GM18861 (cell line): Measurements from ENCODE around the gene TET2.

Experiments used
- ATAC-seq: cut with Tn5 transposase; IDR thresholded peaks from one replicate; pipeline ENCODE4 v1.9.1; 2021; ENCODE audit not compliant: unreplicated experiment

TET2 gene

DNA sequence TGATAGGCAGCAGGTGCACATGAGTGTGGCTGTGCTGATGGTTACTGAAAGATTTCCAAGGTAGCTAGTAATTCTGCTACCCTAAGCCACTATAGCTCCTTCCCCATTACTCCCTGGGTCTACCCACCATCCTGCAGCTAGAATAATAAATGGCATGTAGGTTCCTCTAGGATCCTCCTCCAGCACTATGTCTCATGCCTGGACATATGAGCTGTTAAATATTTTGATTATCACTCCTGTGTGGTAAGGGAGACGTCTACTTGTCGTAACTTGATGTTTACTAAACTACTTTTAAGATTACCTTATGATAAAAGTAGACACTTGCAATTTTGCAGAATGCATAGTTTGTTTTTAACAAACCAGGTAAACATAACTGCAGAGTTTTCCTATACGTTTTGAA lies 35.5 kb downstream of the TET2 start:
- ATAC-seq, result no peak

DNA sequence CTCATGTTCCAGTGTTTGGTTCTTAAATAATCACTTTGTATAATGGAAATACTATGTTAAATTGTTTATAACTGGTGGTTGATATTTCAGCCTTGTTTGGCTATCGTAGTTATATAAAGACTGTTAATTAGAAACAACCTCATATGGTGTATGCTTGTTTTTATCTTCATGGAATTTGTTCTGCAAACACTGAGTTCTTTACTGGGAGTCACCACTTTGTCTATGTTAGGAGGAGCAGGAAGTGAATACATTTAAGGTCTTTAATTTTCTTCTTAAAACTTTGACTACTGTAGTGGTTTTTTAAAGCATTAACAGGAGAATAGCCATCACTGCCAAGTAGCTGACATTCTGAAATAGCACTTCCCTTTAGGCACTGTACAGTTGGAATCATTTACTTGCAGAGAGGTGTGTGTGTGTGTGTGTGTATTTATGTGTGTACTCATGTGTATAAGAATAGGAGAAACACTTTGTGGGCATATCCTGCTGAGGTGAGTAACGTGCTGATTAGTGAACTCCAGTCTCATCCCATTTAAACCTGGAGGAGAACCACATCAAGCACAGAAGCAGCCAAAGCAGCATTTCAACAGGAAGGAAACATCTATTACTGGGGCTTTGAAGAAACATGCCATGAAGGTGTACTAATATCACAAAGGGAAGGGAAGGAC lies 37.8 kb downstream of the TET2 start:
- no peak for ATAC-seq

DNA sequence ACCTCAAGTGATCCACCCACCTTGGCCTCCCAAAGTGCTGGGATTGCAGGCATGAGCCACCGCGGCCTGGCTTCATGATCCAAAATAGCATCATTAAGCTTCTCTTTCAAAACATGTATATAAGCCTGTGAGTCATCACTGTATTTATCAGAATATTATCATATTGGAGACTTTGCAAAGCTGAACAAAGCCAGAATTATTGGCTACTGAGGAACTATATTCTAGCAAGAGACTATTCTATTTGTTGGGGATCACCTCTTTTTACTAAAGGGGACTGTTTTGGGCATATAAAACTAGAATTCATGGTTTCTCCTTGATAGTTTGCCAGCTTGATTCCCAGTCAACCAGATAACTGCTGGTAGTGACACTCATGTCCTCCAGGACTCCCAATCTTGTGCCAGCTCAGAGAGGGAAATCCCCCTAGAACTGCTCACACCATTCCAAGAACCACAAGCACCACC lies 40.1 kb downstream of the TET2 start:
- no peak for ATAC-seq

DNA sequence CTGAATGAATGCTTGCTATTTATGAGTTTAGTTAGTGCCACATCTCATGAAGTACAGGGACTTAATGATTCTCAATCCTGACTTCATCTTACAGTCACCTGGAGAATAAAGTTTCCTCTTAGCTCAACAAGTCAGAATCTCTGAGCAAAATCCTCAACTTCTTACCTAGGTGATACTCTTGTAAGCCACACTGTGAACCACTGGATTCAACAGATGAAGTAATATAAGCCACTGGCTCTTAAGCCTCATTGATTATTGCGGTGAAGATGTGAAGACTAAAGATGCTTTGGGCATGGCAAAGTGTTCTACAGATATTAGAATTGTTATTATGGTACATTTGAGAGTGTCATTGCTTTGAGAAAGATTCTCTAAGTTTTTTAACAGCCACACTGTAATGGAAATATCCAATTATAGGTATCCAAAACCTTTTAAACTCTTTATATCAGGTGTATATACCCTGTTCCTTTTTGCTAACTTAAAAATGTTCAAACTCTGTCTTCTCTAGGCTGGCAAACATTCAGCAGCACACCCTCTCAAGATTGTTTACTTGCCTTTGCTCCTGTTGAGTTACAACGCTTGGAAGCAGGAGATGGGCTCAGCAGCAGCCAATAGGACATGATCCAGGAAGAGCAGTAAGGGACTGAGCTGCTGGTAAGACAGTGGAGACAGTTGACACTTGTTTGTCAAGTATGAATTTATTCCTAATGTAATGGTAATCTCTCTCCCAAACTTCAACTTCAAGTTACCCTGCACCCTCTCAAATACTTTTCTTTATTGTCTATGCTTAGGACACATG lies 43.4 kb downstream of the TET2 start:
- ATAC-seq, result no peak

DNA sequence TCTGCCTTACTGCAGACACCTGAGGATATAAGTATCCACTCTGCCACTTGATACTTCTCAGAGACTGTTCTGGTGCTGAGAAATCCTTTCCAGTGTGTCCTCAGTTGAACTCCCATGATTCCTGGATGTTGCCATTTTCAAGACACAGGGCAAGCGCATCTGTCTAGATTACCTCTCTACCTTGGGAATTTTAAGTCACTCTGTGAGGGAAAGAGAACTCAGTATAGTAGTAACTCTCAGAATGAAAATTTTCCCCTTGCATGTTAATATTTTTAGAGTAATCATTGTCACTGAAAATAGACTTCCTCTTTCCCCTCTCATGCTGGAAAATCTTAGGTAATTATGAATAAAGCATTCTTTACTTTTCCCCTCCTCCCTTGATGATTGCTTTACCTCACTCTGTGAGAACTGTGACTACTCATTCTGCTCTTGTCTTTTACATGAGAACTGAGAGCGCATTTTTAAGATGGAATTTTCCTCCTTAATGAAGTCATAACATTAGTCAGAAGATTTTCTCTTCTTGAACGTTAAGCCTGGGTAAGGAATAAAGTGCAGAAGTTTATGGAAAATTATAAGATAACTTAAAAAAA lies 45.0 kb downstream of the TET2 start:
- ATAC-seq, result peak; percentile 49

DNA sequence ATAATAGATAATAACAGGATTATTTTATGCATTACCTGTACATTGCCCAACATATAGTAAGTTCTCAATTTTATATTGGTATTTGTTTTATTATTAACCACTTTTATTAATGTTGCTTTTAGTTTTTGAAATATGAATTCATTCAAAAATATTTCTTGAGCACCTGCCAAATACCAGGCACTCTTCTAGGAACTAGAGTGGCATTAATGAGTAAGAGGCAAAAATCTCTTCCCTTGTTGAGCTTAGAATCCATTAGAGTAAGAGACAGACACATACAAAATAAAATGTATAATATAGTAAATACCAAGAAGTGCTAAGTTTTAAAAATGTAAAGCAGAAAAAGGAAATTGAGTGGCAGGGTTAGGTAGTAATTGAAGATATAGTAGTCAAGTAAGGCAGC lies 45.8 kb downstream of the TET2 start:
- no peak for ATAC-seq

DNA sequence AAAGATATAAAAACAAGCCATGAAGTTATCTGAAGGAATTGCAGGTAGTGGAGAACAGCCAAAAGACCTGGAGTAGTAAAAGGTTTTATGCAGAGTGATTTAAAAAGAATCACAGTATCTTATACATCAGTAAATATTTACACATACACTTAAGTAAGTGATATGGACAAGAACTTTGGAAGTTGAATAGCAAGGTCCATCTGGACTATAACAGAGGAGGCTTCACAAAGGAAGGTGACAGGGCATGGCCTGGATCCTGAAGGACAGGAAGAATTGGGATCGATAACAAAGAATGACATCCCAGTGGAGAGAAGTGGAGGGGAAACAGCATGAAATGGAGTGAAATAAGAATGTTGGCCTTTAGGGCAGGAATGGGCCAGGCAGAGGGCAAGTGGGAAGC lies 46.2 kb downstream of the TET2 start:
- ATAC-seq, result no peak

DNA sequence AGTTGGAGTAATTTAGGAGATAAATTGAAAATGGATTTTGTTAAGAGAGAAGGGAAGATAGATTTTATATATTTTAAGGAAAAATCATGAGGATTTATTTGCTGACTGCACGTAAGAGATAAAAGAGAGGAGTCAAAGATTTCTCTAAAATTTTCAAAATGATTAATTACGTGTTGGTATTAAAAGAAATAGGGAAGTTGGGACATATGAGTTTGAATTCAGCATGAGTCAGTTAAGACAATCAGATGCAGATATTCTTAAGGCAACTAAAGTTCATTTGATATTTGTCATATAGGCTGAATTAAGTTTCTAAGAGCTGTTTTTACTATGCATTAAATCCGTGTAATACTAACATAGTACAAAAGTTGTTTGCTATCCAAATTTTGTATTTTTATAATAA lies 46.9 kb downstream of the TET2 start:
- ATAC-seq, result no peak

DNA sequence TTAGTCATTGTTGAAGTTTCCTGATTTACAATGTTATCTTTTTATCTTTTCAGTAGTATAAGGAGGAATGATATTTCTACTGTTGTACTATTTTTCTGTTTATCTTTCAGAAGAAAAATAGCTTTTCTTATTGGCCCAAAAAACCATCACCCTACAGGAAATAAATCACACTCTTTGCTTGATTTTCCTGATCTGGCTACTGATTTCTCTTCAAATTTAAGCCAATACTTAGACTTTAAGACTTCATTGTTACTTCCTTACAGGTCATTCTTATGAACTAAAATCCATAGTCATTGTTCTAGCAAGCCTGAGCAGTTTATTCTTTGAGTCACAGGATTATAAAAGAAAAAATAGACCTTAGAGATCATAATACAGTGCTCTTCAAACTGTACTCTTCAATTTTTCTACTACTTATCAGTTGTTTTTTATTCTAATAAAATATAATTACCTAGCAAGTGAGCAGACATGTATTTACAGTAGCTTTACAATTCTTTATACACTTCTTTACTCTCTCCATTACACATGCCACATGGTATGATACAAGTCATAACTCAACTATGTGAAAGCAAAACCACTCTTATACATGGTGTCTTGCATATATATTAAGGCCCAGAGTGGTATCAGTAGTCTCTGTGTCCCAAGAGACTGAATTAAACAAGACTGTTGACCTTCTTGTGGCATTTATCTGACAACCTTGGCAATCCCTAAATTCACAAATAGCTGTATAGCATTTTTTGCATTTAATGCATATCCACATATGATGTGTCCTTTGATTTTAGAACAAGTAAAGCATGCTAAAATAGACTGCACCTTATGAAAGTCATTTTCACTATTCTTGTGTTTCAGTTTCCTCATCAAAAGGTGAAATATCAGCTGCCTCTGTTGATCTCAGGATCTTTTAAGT lies 47.9 kb downstream of the TET2 start:
- ATAC-seq, result peak; percentile 87

DNA sequence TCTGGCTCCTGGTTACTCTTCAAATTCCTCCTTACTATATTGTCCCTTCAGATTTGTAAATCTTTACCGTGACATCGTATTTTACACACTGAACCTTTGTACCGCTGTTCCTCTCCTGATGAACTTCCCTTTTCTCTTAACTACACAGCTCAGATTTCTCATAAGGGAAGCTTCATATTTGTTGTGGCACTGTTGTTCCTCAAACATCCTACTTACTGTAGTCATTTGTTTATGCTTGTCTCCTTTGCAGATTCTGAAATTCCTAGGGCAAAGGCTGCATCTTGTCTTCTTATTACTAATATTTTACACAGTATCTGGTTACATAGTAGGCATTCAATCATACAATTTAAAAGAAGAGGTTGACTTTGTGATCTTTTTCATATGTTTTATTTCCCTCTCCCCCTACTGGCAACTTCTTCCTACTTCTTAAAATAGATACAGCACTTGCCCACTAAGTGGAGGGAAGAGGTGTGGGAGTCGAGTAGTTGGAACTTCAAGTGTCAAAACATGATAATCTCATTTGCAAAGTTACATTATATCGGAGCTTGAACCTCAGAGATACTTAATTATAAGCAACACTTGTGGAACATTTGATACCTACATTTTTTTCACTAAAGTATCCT lies 50.0 kb downstream of the TET2 start:
- ATAC-seq, result peak; percentile 30

DNA sequence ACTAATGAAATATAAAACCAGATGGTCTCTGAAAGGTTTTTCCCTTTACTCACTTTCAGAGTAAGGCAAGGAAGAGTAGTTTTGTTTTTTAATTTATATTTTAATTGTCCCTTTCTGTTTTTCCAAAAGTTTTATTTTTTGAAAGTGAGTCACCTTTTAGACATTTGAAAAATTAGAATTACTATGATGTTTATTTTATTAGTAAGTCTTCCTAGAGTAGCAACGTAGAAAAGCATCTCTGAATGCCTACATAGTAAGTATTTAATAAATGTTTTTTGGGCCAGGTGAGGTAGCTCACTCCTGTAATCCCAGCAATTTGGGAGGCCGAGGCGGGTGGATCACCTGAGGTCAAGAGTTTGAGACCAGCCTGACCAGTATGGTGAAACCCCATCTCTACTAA lies 51.1 kb downstream of the TET2 start:
- ATAC-seq, result no peak

DNA sequence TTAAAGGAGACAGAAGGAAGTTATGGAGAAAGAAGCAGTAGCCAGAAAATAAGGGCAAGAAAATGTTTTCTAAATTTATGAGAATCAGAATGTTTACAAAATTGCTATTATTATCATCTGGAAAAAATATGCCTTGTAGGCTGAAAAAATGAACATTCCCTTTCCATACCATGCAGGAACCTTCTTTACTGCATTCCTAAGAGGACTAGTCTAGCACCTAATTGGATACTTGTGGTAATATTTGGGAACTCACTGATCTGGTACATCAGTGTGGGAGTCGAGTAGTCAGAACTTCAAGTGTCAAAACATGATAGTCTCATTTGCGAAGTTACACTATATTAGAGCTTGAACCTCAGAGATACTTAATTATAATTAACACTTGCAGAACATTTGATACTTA lies 51.9 kb downstream of the TET2 start:
- no peak for ATAC-seq

DNA sequence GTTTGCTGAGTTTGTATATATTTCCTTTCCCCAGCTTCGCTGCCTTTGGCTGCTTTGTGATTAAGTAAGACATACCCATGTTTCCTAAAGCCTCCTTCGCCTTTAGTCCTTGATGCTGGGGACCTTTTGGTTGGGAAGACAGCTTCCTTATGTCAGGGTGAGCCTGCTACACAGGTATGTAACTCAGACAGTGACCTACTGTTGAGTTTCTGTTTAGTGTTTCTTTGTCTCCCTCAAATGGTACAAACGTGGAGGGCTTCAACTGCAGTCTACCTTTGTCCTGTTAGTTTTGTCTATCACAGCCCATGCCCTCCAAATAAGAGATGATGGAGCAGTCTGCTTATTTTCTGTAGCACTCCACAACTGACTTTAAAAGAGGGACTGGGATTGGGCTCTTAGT lies 59.5 kb downstream of the TET2 start:
- ATAC-seq, result no peak

DNA sequence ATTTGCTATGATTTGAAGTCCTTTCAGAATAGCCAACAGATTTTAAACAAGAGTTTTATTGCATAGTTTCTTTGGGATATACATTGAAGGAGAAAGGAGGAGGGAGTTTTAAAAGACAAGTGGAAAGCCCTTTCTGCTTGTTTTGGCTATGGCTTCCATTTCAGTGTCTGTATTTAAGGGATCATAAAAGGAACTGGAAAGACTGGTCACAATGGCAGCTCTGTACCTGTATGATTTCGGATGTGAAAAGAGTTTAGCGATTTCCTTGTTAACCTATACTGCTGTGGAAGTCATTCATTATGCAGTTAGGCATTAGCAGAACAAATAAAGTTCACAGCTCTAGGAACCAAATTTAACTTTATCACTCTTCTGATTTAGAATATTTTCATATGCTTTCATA lies 60.7 kb downstream of the TET2 start:
- ATAC-seq, result no peak

DNA sequence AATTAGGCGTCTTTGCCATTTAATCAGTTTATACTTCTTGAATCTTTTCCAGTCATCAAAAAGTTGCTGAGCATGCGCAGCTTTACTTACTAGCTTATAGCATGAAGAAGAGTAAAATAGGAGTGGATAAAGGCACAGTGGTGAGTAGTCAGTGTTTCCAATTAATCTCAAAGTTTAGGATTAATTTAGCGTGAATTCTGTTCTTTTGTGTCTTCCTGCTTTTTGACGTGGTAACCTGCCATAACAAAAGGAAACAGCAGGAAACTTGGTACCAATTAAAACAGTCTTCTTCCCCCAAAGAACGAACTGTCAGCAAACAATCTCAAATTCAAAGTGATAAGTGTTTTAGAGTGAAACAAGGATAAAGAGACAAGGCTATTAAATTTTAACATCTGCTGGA lies 61.9 kb downstream of the TET2 start:
- no peak for ATAC-seq

DNA sequence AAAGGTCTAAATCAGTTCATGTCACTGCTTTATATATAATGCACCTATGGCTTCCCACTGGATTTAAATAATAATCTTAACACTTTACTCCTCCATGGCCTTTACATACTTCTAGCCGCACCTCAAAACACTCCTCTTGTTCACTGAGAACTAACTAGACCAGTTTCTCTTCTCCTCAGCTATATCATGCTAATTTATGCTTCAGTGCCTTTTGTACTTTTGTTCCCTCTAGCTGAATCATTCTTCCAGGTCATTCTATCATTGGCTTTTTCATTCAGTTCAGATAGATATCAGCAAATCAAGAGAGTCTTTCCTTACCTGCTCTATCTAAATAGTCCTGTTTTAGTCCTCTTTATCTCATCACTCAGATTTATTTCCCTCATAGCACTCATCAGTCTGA lies 64.2 kb downstream of the TET2 start:
- ATAC-seq, result no peak

DNA sequence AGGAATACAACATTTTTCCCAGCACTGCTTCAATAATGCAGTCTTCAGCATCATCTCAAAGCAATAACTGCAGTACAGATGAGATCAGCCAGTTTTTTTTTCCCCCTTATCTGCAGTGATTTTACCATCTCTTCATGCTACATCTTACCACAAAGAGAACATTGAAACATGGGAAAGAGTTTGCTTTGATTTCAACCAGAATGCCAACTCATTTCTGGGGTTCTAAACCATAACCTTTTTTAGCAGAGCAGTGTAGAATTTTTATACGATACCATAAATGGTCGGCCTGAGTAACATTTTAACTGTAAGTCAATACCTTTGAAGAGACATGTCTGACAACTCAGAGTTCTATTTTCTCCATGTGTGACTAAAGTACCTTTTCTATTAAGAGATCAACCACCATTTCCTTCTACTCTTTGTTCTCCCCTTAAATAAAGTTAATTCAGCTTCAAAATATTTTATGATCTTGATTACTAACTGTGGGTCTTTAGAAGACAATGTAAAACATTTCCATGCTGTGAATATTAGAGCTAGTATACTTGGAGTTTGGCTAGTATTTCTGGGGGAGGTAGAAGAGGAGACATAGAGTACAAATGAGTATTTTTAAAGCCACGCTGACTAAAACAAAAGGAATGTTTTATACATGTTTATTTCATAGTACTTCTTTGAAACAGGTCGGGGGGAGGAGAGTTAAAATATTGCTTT lies 69.1 kb downstream of the TET2 start:
- peak; percentile 72 for ATAC-seq

DNA sequence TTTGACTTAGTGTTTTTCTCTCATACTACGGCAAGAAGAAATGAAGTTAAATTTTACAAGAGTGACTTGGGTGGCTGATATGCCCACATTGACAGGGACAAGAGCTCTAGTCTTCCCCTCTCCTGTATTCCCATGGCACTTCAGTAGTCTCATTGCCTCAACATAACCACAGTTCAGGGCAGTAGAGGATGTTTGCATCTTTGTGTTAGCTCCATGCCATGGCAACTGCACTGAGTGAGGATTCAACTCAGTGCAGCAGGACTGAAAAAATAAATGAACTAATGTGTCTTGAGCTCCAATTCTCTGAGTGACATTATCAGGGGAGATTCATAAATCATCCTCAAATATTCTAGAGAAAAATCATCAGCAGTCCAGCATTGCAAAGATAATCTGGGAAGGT lies 78.8 kb downstream of the TET2 start:
- no peak for ATAC-seq

DNA sequence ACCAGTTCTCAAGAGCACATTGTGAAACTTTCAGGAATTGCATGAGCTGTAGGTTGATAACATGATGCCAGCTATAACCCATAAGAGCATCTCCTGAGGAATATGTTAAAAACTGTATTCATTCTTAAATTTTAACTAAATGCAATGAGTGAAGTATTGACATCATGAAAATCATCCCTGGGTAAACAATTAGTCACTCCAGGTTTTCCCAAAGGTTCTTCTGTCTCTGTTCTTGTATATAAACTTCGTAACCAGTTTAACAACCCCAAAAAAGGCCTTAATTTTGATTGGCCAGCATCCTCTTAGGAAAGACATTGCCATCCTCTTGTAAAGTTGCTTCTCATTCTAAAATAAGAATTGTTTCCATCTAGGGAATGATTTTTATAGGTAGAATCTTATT lies 80.4 kb downstream of the TET2 start:
- ATAC-seq, result no peak

DNA sequence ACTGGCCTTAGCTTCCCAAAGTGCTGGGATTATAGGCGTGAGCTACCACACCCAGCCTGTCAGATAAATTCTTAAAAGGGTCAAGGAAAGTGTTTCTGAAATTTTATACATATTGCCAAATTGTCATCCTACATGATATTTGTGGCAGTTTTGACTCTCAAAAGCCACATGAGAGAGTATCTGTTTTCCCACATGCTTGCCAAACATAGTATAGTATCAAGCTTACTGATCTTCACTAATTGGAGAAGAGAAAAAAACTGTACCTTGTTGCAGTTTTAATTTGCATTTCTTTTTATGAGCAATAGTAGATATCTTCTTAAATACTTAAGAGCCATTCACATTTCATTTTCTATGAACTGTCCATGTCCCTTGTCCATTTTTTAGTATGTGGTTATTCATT lies 83.6 kb downstream of the TET2 start:
- ATAC-seq, result no peak
